Inflammatory macrophage treated with lipopolysaccharide for 4 hours (primary cell): ENCODE data around the gene AP1M2.
"Not testable (repeated sequence)": the region's sequence is repeated elsewhere in the genome, so short reads cannot be mapped to it uniquely, and the experiment has no call there.

ENCODE experiments used
- DNase-seq: peaks from one replicate; pipeline ENCODE4 v3.0.0-alpha.2; 2020

Gene AP1M2

GRCh38 chr19:10600149-10600548 lies 13.0 kb upstream of the AP1M2 start:
- DNase-seq = no peak

GRCh38 chr19:10593820-10594637 lies 6.9 kb upstream of the AP1M2 start:
- peak; percentile 70 for DNase-seq

- DNase-seq = no peak
These were observed 6.0 kb upstream of the AP1M2 start for GRCh38 chr19:10593148-10593547.

- DNase-seq = no peak
These were observed 683 bp upstream of the AP1M2 start for GRCh38 chr19:10587839-10588150.

- DNase-seq = no peak
These were observed 716 bp downstream of the AP1M2 start for GRCh38 chr19:10586396-10586795.

- peak; percentile 38 for DNase-seq
These were observed 3.9 kb downstream of the AP1M2 start for GRCh38 chr19:10583036-10583776.

- DNase-seq = peak; percentile 30
These were observed 5.0 kb downstream of the AP1M2 start for GRCh38 chr19:10582091-10582490.

- DNase-seq = peak; percentile 90
These were observed 6.0 kb downstream of the AP1M2 start for GRCh38 chr19:10580979-10581631.

- no peak for DNase-seq
These were observed 9.2 kb downstream of the AP1M2 start for GRCh38 chr19:10577951-10578350.

- DNase-seq = no peak
These were observed 11.9 kb downstream of the AP1M2 start for GRCh38 chr19:10575011-10575716.

- no peak for DNase-seq
These were observed 12.7 kb downstream of the AP1M2 start for GRCh38 chr19:10574462-10574861.

- DNase-seq = not testable (repeated sequence)
These were observed 13.3 kb downstream of the AP1M2 start for GRCh38 chr19:10573793-10574192.

- DNase-seq = peak; percentile 100
These were observed 18.1 kb downstream of the AP1M2 start, which contains the start of gene CDKN2D for GRCh38 chr19:10568826-10569651. CDKN2D (minus strand) TSS chr19:10568979; CDS start chr19:10568653, 326 bp downstream.

GRCh38 chr19:10568062-10568825 lies 18.9 kb downstream of the AP1M2 start:
- peak; percentile 6 for DNase-seq

- DNase-seq = no peak
These were observed 19.5 kb downstream of the AP1M2 start for GRCh38 chr19:10567656-10568055.

- peak; percentile 52 for DNase-seq
These were observed 20.3 kb downstream of the AP1M2 start for GRCh38 chr19:10566658-10567410.

GRCh38 chr19:10566408-10566657 lies 20.8 kb downstream of the AP1M2 start:
- no peak for DNase-seq

- peak; percentile 99 for DNase-seq
These were observed 21.3 kb downstream of the AP1M2 start, which contains the start of gene KRI1 for GRCh38 chr19:10565567-10566407. KRI1 (minus strand) TSS chr19:10566010; CDS start chr19:10565999, 11 bp downstream.

- peak; percentile 43 for DNase-seq
These were observed 22.0 kb downstream of the AP1M2 start for GRCh38 chr19:10565028-10565566.
